Activated gamma-delta T cell treated with Interleukin-2 at 50 U/mL for 16 hours (primary cell): ENCODE results near the gene PALD1.

Source experiments
- DNase-seq: peaks from one replicate; pipeline ENCODE4 v3.0.0-alpha.2; 2020

The PALD1 gene

DNA sequence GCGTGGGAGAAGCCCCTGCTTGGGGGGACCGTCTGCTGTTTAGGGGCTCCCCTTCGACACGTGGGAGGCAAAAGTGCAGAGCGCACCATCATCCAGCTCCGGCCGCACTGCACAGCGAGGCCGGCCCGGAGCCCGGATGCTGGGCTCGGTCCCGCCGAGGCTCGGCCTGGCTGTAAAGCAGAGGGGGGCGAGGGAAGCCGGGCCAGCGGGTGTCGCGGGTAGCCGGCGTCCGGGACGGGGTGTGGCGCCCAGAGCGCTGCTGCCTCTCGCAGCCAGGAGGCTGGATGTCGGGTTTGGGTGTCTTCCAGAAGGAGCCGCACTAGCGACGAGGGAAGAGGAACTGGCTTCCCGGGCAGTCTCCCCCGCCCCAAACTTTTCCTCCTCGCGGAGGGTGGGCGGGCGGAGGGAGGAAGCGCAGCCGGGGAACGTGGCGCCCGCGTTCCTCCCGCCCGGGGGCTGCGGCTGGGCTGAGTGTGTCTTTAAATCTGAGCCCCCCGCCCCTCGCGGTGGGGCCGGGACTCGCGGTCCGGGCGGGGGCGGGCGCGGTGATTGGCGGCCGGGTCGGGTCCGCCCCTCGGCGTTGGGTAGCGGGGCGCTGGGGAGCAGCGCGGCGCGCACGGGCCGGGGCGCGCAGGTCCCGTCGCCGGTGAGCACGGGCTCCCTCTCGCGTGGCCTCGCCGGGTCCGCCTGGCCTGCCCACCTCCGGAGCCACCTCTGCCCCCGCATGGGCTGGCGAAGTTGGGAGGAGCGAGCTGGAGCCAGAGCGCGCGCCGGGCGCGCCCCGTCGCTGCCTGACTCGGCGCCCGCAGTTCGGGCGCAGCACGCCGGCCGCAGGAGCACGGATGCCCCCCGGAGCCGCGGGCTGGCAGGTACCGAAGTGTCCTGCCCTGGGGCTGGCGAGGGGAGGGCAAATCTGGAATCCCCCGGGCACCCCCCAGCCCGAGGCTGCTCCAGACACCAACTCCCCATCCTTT, at the start of gene PALD1:
TSS of gene PALD1 (plus strand) at position 577 of the 974 bp plus-strand sequence. CDS start 47,185 bp downstream, outside the sequence.
- peak; percentile 14 for DNase-seq

DNA sequence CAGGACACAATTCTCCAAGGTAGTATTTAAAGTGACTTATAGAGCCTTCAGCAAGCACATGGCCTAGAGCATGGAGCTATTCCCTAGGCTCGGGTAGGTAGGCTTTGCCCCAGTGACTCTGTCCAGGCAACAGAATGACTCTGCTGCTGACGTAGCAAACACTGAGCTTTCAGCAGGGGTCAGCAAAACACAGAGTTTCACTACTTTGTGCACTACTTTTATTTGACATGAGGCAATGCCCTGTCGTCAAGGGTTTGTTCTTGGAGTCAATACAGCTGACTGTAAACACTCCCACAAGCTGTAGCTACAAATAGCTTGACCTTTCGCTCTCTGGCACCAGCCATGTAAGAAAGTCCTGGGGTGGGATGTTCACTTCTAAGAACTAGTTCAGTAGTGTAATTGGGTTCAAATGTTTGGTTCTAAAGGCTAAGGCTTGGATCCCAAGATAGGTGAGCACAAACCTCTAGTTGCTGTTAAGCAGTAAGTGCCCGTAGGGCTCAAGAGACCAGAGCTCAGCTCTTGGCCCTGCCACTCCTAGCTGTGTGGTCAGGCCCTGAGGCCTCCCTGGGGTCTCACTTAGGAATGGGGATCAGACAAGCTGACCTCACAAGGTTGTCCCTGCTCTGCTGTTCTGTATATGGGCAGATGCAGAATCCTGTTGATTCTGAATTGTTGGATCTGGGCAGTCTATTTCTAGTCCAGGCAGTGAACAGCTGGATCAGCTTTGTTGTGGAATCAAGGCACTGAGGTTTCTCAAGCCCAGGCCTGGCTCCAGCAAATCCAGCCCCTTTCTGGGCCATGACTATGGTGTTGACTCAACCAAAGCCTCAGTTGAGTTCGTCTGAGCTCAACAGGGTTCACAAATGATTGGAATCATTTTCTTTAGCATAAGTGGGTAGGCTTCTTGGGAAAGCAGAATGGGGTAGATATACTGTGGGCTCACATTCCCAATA, 47.8 kb upstream of the PALD1 start:
- DNase-seq, result no peak

DNA sequence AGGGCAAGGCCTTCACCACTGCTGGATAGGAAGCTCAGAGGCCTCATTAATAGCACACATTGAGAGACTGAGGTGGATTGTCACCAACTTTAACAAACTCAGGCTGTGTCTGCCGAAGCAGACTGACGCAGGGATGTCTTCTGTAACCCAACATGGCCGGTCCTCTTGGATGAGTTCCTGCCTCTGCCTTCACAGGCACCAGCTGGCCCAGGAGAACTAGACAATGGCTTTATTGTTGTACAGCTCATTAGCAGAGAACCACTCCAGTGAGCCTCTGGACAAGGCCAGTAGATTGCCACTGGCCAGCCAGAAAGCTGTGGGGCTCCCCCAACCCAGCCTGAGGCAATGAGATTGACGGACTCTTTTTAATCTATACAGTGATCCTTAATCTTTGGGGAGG, 46.5 kb upstream of the PALD1 start:
- DNase-seq, result no peak

DNA sequence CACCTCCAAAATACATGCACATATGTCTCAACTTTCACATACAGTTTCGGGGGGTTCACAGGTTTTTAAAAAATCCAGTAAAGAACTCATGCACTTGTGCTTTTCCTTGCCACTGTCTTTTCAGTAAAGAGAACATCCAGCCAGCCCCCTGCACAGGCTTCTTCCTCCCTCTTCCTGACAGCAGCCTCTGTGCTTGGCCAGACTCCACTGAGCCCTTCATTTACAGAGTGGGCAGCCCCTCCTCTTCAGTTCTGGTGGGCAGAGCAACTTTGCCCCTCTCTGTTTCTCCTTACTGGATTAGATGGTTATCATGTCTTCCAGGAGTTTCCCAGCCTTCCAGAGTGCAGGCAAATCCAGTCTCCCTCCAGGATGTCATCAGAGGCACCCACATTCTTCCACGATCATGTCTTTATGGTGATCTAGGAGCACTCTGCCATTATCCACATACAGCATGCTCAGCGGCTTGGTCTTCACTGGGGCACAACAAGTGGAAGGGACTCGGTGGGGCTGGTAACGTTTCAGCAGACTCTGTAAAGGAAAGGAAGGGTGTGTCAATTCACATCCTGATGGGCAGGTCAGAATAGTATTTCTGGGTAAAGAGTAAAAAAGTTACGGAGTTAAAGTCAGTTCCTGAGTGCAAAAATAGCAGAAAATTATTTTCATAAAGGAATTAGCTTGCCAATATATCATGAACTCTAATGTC, 45.9 kb upstream of the PALD1 start:
- DNase-seq, result no peak

DNA sequence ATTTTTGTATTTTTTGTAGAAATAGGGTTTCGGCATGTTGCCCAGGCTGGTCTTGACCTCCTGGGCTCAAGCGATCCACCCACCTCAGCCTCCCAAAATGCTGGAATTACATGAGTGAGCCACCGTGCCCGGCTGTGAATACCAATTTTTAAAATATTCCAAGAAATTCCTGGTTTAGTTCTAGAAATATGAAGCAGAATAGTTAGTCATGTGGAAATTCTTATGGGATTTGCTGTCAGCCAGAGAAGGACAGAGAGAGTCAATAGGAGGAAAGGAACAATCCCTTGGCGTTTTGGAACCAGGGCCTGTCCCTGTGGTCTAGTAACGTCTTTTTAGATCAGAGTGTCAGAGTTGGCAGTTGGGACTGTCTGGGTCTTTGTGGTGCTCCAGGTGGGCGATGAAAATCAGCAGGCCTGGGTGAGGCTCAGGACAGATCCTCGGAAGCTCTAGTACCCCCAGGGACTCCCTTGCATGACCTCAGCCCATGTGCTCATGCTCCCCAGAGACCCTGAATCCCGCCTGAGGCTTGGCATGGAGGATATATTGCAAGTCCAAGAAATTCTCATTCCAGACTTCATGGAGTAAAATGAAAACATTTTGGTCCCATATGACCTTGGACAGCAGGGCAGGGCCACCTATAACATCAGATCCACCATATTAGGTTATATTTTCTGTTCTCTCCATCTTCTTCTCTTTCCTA, 44.8 kb upstream of the PALD1 start:
- DNase-seq, result no peak

DNA sequence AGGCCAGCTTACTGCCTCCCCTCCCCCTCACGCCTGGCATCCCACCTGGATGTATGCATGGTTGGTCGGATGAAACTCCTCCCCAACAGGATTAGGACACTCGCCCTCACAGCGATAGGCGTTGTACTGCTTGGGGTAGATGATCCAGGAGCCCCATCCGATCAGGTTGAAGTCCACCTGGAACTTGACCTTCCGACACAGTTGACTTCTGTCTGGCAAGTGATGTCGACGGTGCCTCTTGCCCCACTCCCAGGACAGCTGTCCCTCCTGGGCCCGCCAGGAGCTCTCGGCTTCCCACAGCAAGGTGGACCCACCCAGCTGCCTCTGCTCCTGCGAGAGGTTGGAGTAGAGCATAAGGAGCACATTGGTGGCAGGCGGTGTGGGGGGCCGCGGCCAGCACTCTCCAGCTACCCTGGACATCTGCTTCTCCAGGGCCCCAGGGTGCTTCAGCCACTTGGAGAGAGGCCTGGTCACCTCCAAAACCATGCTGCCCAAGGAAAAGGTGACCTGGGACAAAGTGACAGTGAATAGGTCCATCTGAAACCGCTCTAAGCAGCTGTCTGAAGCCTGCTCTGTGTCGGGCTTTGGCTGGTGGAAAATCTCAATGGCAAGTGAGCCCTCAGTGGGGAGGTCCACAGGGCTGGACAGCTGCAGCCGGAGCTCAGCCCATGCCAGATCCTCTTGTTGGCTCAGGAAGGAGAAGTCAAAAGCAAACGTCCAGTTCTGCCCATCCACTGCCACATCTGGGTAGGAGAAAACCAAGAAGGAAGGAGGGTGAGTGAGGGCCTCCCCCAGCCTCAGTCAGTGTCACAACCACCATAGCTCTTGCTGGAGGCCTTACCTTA, 43.1 kb upstream of the PALD1 start:
- DNase-seq, result no peak

DNA sequence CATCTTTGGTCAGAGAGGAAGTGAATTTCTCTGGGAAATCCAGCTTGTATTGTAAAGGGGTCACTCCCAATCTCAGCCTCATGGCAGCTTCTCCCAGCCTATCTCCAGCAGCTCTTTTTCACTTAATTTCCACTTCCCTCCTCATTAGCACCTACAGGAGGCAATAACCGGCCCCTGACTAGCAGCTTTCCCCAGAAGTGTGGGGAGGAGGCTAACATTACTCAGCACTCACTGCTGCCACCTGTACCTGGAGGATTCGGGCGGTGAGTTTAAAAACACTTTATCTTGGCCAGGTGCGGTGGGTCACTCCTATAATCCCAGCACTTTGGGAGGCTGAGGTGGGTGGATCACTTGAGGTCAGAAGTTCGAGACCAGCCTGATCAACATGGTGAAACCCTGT, 40.8 kb upstream of the PALD1 start:
- no peak for DNase-seq

DNA sequence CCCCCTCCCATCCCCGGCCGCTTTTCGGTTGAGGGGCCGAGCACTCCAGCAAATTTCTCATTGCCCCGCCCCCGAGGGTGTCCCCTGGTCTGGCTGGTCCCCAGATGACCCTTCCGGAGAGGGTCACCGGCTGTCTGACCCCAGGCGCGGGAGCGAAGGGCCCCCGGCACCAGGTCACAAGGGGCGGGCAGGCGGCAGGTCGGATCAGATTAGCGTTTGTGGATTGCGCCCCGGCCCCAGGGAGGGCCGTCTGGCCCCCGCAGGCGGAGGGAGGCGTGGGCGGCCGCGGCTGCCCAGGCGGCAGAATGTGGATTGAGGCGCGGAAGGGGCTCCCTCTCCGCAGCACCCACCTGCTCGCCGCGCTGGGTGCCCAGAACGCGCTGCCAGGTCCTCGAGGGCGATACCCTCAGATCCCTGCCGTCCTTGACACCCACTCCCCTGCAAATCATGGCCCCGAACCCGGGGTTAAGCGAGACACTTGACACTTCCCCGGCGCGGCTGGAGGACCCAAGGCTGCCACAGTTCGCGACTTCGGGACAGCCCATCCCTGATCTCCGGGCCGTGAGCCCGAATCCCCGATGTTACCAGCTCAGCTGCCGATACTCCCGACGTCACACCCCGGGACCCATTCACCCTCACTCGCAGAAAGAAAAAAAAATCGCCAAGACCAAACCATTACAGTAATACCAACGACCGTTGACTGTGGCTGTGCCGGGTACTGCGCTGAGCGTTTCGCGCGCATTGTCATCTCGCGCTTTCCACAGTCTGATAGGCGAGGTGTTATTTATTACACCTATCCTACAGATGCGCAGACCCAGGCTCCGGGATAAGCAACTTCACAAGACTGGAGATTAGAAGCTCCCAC, 38.0 kb upstream of the PALD1 start:
- DNase-seq, result no peak

DNA sequence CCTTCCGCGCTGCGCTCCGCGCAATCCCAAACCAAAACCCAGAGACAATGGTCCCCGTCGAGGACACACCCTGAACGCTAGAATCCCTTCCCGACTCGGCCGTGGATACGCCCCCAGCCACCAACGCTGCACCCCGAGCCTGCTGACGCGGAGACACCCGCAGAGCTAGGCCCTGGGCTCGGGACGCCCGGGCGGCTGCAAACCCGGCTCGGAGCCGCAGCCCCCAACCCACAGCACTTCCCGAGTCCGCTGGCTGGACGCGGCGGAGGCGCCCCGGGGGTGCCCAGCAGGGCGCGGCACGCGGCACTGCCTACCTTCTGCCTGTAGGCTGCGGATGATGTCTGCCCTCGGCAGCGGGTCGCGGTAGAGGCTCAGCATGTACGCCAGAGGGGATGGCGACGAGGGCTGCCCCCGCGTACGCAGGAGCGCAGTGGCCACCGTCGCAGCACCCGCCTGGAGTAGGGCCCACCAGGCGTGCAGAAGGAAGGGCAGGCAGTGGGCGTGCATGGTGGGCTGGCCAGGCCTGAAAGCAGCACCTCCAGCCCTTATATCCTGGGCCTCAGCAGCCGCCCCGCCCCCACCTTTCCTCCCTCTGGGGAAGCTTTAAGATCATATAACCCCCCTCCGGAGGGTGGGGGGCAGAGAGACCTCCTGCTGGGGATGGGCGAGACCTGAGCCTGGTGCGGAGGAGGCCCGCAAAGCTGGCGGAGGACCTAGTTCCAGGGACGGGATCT, 37.2 kb upstream of the PALD1 start, which contains the start of gene NODAL:
TSS of gene NODAL (minus strand) at position 521 of the 734 bp plus-strand sequence. CDS start at position 507, 14 bp downstream.
- DNase-seq, result no peak

DNA sequence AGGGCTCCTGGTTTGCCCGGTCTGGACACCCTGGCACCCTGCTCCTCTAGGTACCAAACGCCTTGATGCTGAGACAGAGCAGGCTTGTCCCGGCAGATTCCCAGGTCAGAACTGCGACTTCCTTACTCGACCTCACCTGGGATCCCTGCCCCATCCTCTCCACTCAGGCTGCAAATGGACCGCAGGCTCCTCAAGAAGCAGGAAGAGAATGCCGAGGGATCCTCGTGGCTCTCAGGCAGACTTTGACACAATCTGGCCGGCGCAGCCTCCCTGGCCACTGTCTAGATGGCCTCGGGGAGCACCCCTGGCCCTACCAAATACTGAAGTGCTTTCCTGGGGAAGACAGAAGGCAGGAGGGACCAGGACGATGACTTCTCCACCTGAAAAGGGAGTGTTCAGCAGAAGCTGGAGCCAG, 36.7 kb upstream of the PALD1 start:
- no peak for DNase-seq

DNA sequence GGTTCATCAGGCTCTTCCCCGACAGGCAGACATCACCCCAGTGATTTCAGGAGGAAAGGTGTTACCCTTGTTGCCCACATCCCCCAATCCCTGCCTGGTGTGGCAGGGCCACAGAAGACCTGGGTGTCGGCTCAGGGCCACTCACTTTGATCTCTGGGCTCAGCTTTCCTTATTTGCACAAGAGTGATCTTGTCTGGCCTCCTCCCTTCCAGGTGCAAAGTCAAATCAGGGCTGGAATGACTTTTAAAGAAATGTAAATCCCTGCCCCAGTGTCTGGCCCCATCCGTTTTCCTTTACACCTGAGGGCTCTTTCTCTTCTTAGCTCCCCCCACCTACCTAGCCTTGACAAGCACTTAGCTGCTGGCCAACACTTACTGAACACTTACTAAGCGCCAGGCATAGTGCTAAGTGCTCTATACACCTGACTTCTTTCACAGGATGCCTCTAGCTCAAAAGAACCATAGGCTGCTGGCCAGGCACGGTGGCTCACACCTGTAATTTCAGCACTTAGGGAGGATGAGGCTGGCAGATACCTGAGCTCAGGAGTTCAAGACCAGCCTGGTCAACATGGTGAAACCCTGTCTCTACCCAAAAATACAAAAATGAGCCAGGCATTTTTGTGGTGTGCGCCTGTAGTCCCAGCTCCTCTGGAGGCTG, 36.1 kb upstream of the PALD1 start:
- DNase-seq, result no peak

DNA sequence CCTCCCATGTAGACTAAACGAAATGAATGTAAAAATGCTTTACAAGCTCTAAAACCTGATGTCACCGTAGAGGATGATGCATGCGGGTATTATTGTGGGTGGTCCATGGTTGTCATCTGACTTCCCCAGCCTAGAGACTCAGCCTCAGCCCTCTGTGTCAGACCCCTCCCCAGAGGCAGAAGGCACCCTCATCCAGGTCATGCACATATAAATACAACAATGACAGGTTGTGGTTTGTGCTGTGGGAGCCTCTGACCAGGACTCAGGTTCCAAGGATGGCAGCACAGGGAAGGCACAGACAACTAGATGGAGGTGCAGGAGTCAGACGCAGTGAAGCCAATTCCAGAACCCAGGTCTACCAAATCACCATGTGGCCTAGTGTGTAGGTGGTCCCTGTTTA, 33.8 kb upstream of the PALD1 start:
- no peak for DNase-seq

DNA sequence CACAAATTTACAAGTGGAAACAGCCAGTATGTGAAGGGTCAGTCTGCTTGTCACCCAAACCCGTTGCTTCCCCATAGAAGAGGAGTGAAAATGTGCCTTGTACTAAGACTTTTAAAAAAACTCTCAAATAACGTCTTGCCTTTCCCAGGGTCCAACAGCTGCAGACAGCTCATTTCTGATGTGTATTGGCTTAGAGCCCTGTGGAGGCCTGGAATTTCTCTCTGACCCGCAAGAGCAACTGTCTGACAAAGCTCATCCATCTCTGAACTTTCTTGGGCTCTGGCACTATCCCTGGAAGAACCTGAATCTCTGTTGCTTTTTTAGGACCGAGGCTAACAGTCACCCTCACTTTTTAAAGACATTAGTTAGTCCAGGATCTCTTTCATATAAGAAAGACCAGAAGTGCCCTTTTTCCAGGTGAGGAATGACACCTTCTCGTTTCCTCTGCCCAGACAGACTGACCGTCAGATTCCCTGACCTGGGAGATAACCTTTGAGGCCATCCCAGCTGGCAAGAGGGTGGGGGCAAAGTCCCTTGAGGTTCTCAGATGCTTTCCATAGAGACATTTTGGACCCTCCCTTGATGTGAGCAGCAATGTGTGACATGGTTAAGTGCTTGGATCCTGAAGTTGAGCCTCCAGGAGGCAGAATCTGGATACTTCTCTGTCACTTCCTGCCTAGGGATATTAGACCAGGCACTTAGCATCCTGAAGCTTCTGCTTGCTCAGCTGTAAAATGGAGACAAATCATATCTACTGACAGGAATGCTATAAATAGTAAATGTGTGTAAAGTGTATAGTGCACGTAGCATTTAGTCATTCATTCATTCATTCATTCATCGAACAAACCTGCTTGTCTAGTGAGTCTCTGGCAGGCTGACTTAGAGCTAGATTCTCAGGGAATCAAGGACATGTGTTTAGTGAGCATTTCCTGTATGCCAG, 32.6 kb upstream of the PALD1 start:
- DNase-seq, result no peak

DNA sequence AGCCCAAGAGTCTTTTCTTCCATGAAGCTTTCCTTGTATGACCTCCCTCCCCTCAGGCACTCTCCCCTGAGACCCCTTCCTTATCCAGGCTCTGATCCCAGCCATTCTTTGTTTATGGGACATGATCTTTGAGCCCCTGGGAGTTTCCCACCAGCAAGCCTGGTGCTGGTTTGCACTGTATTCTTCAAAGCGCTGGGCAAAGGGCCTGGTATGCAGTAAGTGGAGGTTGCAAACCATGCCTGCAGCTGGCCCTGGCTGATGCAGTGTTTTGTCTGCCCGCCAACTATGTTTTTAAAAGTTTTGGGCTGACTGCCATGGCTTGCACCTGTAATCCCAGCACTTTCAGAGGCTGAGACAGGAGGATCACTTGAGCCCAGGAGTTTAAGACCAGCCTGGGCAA, 30.3 kb upstream of the PALD1 start:
- no peak for DNase-seq

DNA sequence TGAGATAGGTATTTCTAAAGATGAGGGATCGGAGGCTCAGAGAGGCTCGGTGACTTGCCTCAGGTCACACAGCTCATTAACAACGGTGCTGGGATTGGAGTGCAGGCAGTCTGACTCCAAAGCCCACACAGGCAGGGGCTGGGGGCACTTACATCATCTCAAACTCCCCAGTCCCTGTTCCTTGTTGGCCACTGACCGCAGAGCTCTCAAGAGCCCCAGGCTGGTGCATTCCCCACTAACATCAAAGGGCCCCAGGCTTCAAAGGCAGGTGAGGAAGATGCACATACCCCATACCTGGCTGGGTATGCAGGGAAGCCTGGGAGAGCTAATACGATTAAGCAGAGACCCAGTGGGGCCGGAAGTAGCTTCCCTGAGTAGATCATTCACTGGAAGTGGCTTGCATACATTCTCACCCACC, 23.3 kb upstream of the PALD1 start:
- no peak for DNase-seq

DNA sequence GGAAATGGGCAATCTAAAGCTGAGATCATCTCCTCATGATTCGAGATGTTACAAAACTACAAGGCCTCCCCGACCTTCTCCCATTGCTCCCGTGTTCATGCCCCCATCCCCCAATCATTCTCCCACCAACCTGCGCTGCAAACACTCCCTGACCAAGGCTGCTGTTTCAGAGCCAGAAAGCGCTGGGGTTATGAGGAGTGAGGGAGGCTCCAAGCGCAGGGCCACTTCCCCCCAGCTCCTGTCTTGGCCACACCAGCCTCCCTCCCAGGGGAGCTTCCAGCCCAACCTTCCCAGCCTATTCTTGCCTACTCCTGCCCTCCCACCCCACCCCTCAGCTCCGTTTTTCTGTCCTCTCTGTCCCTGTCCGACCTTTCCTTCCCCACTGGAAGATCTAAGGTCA, 22.4 kb upstream of the PALD1 start:
- DNase-seq, result no peak

DNA sequence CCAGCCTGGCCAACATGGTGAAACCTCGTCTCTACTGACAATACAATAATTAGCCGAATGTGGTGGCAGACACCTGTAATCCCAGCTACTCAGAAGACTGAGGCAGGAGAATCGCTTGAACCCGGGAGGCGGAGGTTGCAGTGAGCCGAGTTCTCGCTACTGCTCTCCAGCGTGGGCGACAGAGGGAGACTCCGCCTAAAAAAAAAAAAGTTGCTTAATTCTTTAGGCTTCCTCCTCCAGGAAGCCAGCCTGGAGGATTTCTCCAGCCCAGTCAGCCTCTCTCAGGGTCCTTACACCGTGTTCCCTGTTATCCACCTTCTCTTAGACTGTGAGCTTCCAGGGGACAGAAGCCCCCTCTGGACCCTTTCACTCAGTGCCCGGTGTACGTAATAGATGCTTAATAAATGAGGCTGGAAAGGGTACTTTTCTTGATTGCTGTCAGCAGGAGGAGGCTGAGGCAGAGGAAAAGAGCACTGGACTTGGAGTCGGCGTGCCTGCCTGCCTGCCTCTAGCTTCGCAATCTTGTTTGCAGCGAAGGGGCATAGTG, 20.7 kb upstream of the PALD1 start:
- no peak for DNase-seq
